Loucy (cell line): ENCODE data around the gene BSND.

Experiments
- H2AFZ ChIP-seq: fragments of 200-600 bp; sonication (generic); 2 replicates; pipeline ENCODE4 v1.6.0; 2016; ENCODE audit warnings: antibody characterized with exemption, mild to moderate bottlenecking, low read length, moderate library complexity
- H3F3A ChIP-seq: fragments of 200-600 bp; 2 replicates; pipeline ENCODE4 v1.6.0; 2016; ENCODE audit warnings: antibody characterized with exemption, low read depth, mild to moderate bottlenecking
- H3K27me3 ChIP-seq: fragments of 200-600 bp; sonication (generic); 2 replicates; pipeline ENCODE4 v1.6.1; 2014; ENCODE audit warnings: low read length, mild to moderate bottlenecking; ENCODE audit not compliant: insufficient read depth, poor library complexity, severe bottlenecking
- H3K36me3 ChIP-seq: fragments of 200-600 bp; sonication (generic); 2 replicates; pipeline ENCODE4 v1.6.1; 2016; ENCODE audit warnings: low read length; ENCODE audit not compliant: insufficient read depth
- H3K4me1 ChIP-seq: fragments of 200-600 bp; sonication (generic); 2 replicates; pipeline ENCODE4 v1.5.1; 2014; ENCODE audit warnings: low read length, mild to moderate bottlenecking; ENCODE audit not compliant: insufficient read depth, poor library complexity, severe bottlenecking
- H3K4me2 ChIP-seq: fragments of 200-600 bp; sonication (generic); 2 replicates; pipeline ENCODE4 v1.6.0; 2014; ENCODE audit warnings: antibody characterized with exemption, low read length, low read depth, mild to moderate bottlenecking; ENCODE audit not compliant: poor library complexity, severe bottlenecking
- H3K4me3 ChIP-seq: fragments of 200-600 bp; sonication (generic); 2 replicates; pipeline ENCODE4 v1.5.1; 2014; ENCODE audit warnings: low read length, mild to moderate bottlenecking, mixed read lengths; ENCODE audit not compliant: poor library complexity, severe bottlenecking
- H3K79me2 ChIP-seq: fragments of 200-600 bp; sonication (generic); 2 replicates; pipeline ENCODE4 v1.6.1; 2014; ENCODE audit warnings: low read length; ENCODE audit not compliant: insufficient read depth
- H3K9ac ChIP-seq: fragments of 200-600 bp; sonication (generic); 2 replicates; pipeline ENCODE4 v1.6.0; 2014; ENCODE audit warnings: mild to moderate bottlenecking, low read depth, low read length, moderate library complexity; ENCODE audit not compliant: poor library complexity, severe bottlenecking
- H3K9me2 ChIP-seq: fragments of 200-600 bp; sonication (generic); replicated peaks from 2 replicates; pipeline ENCODE4 v1.6.1; 2016; ENCODE audit warnings: low read depth, low read length, mixed read lengths
- H3K9me3 ChIP-seq: fragments of 200-600 bp; sonication (generic); 2 replicates; pipeline ENCODE4 v1.6.1; 2014; ENCODE audit warnings: mild to moderate bottlenecking, antibody characterized with exemption, low read length, low read depth; ENCODE audit not compliant: insufficient read depth
- H4K20me1 ChIP-seq: fragments of 200-600 bp; sonication (generic); 2 replicates; pipeline ENCODE4 v1.6.0; 2014; ENCODE audit warnings: antibody characterized with exemption, low read length, mild to moderate bottlenecking; ENCODE audit not compliant: insufficient read depth, poor library complexity, severe bottlenecking
- EZH2phosphoT487 ChIP-seq: fragments of 200-600 bp; IDR thresholded peaks from 2 replicates; pipeline ENCODE4 v1.6.1; 2018; ENCODE audit warnings: antibody characterized with exemption, mild to moderate bottlenecking, moderate library complexity, borderline replicate concordance
- TF ChIP-seq, protein P1 (sequence below): fragments of 200-600 bp; sonication (generic); conservative IDR thresholded peaks from 2 replicates; pipeline ENCODE4 v1.5.1; 2014; ENCODE audit warnings: mild to moderate bottlenecking, antibody characterized with exemption, low read length

BSND gene

DNA sequence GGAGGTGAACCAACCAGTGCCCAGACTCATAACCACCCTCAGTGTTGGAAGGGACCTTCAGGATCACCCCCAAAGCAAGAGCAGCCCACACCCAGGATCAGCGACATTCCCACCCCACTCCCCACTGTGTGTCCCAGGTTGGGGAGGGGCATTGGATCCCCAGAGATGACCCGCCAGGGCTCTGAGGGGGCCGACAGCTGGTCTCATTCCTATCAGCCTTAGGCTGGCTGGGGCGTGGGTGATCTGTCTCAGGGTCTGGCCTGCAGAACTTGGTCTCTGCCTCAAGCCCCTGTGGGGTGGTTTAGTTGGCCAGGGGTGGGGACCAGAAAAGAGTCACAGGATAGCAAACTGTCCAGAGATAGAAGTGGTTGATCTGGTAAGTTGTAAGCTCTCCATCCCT is 7.8 kb upstream of the BSND start:
- no peak for TF ChIP-seq EZH2phosphoT487
- no peak overlapping the region for H3K4me3 ChIP-seq
- no peak overlapping the region for H3K9ac ChIP-seq
- H3K9me3 ChIP-seq, result no peaks in the 10 kb centered on the region
- no peak overlapping the region for H3K4me2 ChIP-seq
- H3F3A ChIP-seq, result no peaks in the 10 kb centered on the region
- no peak overlapping the region for H2AFZ ChIP-seq
- H4K20me1 ChIP-seq, result no peaks in the 10 kb centered on the region
- H3K79me2 ChIP-seq, result no peaks in the 10 kb centered on the region
- H3K36me3 ChIP-seq, result no peaks in the 10 kb centered on the region
- no peaks in the 10 kb centered on the region for H3K4me1 ChIP-seq
- no peaks in the 10 kb centered on the region for H3K9me2 ChIP-seq
- H3K27me3 ChIP-seq, result no peaks in the 10 kb centered on the region

DNA sequence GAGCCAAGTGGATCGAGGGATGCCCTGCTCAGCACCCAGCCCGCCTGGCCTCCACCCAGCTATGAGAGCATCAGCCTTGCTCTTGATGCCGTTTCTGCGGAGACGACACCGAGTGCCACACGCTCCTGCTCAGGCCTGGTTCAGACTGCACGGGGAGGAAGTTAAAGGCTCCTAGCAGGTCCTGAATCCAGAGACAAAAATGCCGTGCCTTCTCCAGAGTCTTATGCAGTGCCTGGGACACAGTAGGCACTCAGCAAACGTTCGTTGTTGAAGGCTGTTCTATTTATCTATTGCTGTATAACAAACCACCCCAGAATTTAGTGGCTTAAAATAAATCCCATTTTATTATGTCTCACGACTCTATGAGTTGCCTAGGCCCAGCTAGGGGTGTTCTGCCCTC is 6.8 kb upstream of the BSND start:
- Histone ChIP-seq H3K9me3 (no peaks in the 10 kb centered on the region), H3K36me3 (no peaks in the 10 kb centered on the region), H3K4me3 (no peak overlapping the region), H3K9me2 (no peaks in the 10 kb centered on the region), H3K27me3 (no peaks in the 10 kb centered on the region), H2AFZ (no peak overlapping the region), H3F3A (no peaks in the 10 kb centered on the region), H4K20me1 (no peaks in the 10 kb centered on the region), H3K79me2 (no peaks in the 10 kb centered on the region), H3K4me2 (no peak overlapping the region), H3K4me1 (no peaks in the 10 kb centered on the region), H3K9ac (no peak overlapping the region)
- TF ChIP-seq, protein P1, sequence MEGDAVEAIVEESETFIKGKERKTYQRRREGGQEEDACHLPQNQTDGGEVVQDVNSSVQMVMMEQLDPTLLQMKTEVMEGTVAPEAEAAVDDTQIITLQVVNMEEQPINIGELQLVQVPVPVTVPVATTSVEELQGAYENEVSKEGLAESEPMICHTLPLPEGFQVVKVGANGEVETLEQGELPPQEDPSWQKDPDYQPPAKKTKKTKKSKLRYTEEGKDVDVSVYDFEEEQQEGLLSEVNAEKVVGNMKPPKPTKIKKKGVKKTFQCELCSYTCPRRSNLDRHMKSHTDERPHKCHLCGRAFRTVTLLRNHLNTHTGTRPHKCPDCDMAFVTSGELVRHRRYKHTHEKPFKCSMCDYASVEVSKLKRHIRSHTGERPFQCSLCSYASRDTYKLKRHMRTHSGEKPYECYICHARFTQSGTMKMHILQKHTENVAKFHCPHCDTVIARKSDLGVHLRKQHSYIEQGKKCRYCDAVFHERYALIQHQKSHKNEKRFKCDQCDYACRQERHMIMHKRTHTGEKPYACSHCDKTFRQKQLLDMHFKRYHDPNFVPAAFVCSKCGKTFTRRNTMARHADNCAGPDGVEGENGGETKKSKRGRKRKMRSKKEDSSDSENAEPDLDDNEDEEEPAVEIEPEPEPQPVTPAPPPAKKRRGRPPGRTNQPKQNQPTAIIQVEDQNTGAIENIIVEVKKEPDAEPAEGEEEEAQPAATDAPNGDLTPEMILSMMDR, result no peak
- TF ChIP-seq EZH2phosphoT487, result no peak

DNA sequence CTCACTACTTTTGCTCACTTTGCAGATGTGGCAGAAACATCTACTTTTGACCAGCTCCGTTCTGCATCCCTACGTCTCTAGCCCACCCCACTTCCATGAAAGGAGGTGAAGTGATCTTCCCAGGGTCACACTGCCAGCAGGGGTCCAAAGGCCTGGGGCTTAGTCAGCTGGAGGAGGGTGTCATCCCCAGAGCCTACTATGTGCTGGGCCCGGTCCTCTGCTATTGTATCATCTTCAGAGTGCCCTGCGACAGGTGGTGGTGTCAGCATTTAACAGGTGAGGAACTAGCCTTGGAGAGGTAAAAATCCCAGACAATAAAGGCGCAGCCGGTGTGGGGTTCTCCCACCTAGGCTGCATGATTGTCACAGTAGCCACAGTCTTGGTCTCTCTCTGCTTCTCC is 5.6 kb upstream of the BSND start:
- Histone ChIP-seq H3K79me2 (no peaks in the 10 kb centered on the region), H2AFZ (no peak overlapping the region), H3K4me1 (no peaks in the 10 kb centered on the region), H3F3A (no peaks in the 10 kb centered on the region), H3K4me3 (no peak overlapping the region), H3K9ac (no peak overlapping the region), H3K9me2 (no peaks in the 10 kb centered on the region), H3K36me3 (no peaks in the 10 kb centered on the region), H3K9me3 (no peaks in the 10 kb centered on the region), H3K27me3 (no peaks in the 10 kb centered on the region), H3K4me2 (no peak overlapping the region), H4K20me1 (no peaks in the 10 kb centered on the region)
- TF ChIP-seq, protein P1, result no peak
- no peak for TF ChIP-seq EZH2phosphoT487

DNA sequence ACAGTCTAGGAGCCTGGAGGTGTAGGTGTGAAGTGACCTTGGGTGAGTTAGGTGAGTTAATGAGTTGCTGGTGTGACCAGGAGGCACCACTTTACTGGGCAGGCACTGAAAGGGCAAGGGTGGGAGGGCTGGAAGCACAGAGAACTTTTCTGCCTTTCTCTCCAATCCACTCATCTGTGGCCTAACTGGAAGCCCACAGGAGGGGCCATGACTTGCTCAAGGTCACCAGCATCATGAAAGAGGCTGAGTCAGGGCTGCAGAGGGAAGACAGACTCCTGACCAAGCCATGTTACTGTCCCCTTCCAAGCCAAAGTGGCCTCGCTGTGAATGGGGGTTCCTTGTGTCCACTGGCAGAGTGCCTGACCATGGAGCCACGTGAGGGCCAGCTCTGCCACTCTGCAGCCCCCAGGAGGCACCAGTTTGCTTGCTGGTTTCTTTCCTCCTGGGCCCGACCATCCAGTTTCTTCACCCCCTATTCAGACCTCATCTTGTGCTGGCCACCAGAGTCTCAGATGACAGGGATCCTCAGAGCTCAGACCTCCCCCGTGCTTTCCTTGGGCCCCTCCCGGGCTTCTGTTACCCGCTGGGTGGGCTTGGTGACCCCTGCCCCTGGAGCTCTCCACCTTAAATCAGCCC is 4.3 kb upstream of the BSND start:
- no peaks in the 10 kb centered on the region for H4K20me1 ChIP-seq
- no peaks in the 10 kb centered on the region for H3F3A ChIP-seq
- H3K9me2 ChIP-seq, result no peaks in the 10 kb centered on the region
- H3K4me2 ChIP-seq, result no peak overlapping the region
- H3K27me3 ChIP-seq, result no peaks in the 10 kb centered on the region
- H2AFZ ChIP-seq, result no peak overlapping the region
- no peaks in the 10 kb centered on the region for H3K36me3 ChIP-seq
- H3K9me3 ChIP-seq, result no peaks in the 10 kb centered on the region
- H3K4me1 ChIP-seq, result no peaks in the 10 kb centered on the region
- H3K79me2 ChIP-seq, result no peaks in the 10 kb centered on the region
- TF ChIP-seq EZH2phosphoT487, result no peak
- TF ChIP-seq, protein P1, result no peak
- H3K4me3 ChIP-seq, result no peak overlapping the region
- no peak overlapping the region for H3K9ac ChIP-seq
